ENCODE results near the gene TRIO. TPM values are rescaled to one million over a fixed set of nuclear protein-coding genes. Genes with fewer than 3 reads are reported as not detected.

The TRIO gene
- total and polyA plus RNA-seq, 2 experiments from 2014 or later = 18.5 to 78.2 TPM

GRCh38 chr5:14532180-14532579 is 389.0 kb downstream of the TRIO start:
- TF ChIP-seq EZH2phosphoT487 (IDR thresholded peaks at IDR 0.05; ENCODE audit: low read depth, severe bottlenecking, unreplicated experiment) = no peak
- TF ChIP-seq, protein P1, sequence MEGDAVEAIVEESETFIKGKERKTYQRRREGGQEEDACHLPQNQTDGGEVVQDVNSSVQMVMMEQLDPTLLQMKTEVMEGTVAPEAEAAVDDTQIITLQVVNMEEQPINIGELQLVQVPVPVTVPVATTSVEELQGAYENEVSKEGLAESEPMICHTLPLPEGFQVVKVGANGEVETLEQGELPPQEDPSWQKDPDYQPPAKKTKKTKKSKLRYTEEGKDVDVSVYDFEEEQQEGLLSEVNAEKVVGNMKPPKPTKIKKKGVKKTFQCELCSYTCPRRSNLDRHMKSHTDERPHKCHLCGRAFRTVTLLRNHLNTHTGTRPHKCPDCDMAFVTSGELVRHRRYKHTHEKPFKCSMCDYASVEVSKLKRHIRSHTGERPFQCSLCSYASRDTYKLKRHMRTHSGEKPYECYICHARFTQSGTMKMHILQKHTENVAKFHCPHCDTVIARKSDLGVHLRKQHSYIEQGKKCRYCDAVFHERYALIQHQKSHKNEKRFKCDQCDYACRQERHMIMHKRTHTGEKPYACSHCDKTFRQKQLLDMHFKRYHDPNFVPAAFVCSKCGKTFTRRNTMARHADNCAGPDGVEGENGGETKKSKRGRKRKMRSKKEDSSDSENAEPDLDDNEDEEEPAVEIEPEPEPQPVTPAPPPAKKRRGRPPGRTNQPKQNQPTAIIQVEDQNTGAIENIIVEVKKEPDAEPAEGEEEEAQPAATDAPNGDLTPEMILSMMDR (IDR thresholded peaks at IDR 0.05; ENCODE audit: poor library complexity) = no peak
- TF ChIP-seq EZH2 (IDR thresholded peaks at IDR 0.05; ENCODE audit: borderline replicate concordance) = no peak
- Histone ChIP-seq H3K27me3 (no peaks in the 10 kb centered on the region), H3K9me2 (replicated peaks; ENCODE audit: insufficient read depth) (no peaks in the 10 kb centered on the region), H3K4me2 (no peak overlapping the region), H2AFZ (no peak overlapping the region), H3K4me1 (ENCODE audit: insufficient read depth) (no peaks in the 10 kb centered on the region), H3K36me3 (replicated peaks; ENCODE audit: insufficient read depth, low read depth) (no peaks in the 10 kb centered on the region), H4K20me1 (ENCODE audit: insufficient read depth, poor library complexity, severe bottlenecking) (no peaks in the 10 kb centered on the region), H3K4me3 (no peak overlapping the region), H3K27ac (no peak overlapping the region), H3K9me3 (ENCODE audit: low read depth) (no peaks in the 10 kb centered on the region), H3K79me2 (no peaks in the 10 kb centered on the region)
- WGBS (ENCODE audit: low lambda C conversion rate, missing lambda C conversion rate) = 91% methylated on average over 3 of the region's 3 CpGs
- no peak for DNase-seq (ENCODE audit: low spot score)

DNA sequence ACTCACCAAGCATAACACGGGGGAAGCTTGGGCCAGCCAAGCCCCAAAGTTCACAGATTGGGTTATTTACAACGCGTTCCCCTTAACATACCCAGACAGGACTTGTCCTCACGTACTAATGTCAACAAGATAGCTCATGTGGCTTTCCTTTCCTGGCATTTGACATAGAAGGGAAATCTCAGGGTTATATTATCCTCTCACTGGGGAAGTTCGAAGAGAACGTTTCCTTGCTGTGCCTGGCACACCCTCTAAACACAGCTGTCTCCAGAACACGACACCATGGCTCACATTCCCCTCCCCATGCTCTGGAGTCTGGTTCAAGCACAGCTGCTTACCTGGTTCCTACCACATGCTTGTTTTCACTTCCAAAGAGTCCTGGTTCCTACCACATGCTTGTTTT is 391.6 kb downstream of the TRIO start:
- no peaks in the 10 kb centered on the region for H3K4me1 ChIP-seq (ENCODE audit: insufficient read depth)
- no peaks in the 10 kb centered on the region for H3K9me3 ChIP-seq (ENCODE audit: low read depth)
- H3K9me2 ChIP-seq (replicated peaks; ENCODE audit: insufficient read depth) = no peaks in the 10 kb centered on the region
- no peaks in the 10 kb centered on the region for H4K20me1 ChIP-seq (ENCODE audit: insufficient read depth, poor library complexity, severe bottlenecking)
- DNase-seq (ENCODE audit: low spot score) = no peak
- 41% methylated on average over 7 of the region's 7 CpGs for WGBS (ENCODE audit: low lambda C conversion rate, missing lambda C conversion rate)
- no peaks in the 10 kb centered on the region for H3K36me3 ChIP-seq (replicated peaks; ENCODE audit: insufficient read depth, low read depth)
- no peak overlapping the region for H3K4me2 ChIP-seq
- H3K79me2 ChIP-seq = no peaks in the 10 kb centered on the region
- no peak overlapping the region for H3K4me3 ChIP-seq
- peak overlapping the region; percentile 20 for H3K27ac ChIP-seq
- H3K27me3 ChIP-seq = no peaks in the 10 kb centered on the region
- TF ChIP-seq, protein P1 (IDR thresholded peaks at IDR 0.05; ENCODE audit: poor library complexity) = no peak
- TF ChIP-seq EZH2 (IDR thresholded peaks at IDR 0.05; ENCODE audit: borderline replicate concordance) (no peak), EZH2phosphoT487 (IDR thresholded peaks at IDR 0.05; ENCODE audit: low read depth, severe bottlenecking, unreplicated experiment) (no peak)
- no peak overlapping the region for H2AFZ ChIP-seq

- Histone ChIP-seq H3K27ac (no peak overlapping the region), H3K9me3 (ENCODE audit: low read depth) (peaks cover 11% of the 10 kb centered on the region), H3K4me1 (ENCODE audit: insufficient read depth) (no peaks in the 10 kb centered on the region), H3K27me3 (no peaks in the 10 kb centered on the region), H3K4me2 (no peak overlapping the region), H4K20me1 (ENCODE audit: insufficient read depth, poor library complexity, severe bottlenecking) (no peaks in the 10 kb centered on the region), H3K4me3 (no peak overlapping the region), H3K79me2 (no peaks in the 10 kb centered on the region), H3K36me3 (replicated peaks; ENCODE audit: insufficient read depth, low read depth) (no peaks in the 10 kb centered on the region), H3K9me2 (replicated peaks; ENCODE audit: insufficient read depth) (no peaks in the 10 kb centered on the region), H2AFZ (no peak overlapping the region)
- TF ChIP-seq, protein P1 (IDR thresholded peaks at IDR 0.05; ENCODE audit: poor library complexity) = no peak
- TF ChIP-seq EZH2phosphoT487 (IDR thresholded peaks at IDR 0.05; ENCODE audit: low read depth, severe bottlenecking, unreplicated experiment) (no peak), EZH2 (IDR thresholded peaks at IDR 0.05; ENCODE audit: borderline replicate concordance) (no peak)
- 71% methylated on average over 3 of the region's 3 CpGs for WGBS (ENCODE audit: low lambda C conversion rate, missing lambda C conversion rate)
- DNase-seq (ENCODE audit: low spot score) = no peak
Observed at GRCh38 chr5:14545308-14545707, 402.2 kb downstream of the TRIO start.

GRCh38 chr5:14545862-14546261 is 402.7 kb downstream of the TRIO start:
- no peaks in the 10 kb centered on the region for H4K20me1 ChIP-seq (ENCODE audit: insufficient read depth, poor library complexity, severe bottlenecking)
- no peaks in the 10 kb centered on the region for H3K36me3 ChIP-seq (replicated peaks; ENCODE audit: insufficient read depth, low read depth)
- peaks cover 10% of the 10 kb centered on the region for H3K9me3 ChIP-seq (ENCODE audit: low read depth)
- no peaks in the 10 kb centered on the region for H3K27me3 ChIP-seq
- H3K4me1 ChIP-seq (ENCODE audit: insufficient read depth) = no peaks in the 10 kb centered on the region
- no peak for DNase-seq (ENCODE audit: low spot score)
- 75% methylated on average over 1 of the region's 1 CpG for WGBS (ENCODE audit: low lambda C conversion rate, missing lambda C conversion rate)
- H3K27ac ChIP-seq = no peak overlapping the region
- H2AFZ ChIP-seq = no peak overlapping the region
- no peak overlapping the region for H3K4me2 ChIP-seq
- no peaks in the 10 kb centered on the region for H3K9me2 ChIP-seq (replicated peaks; ENCODE audit: insufficient read depth)
- H3K79me2 ChIP-seq = no peaks in the 10 kb centered on the region
- TF ChIP-seq, protein P1 (IDR thresholded peaks at IDR 0.05; ENCODE audit: poor library complexity) = no peak
- TF ChIP-seq EZH2 (IDR thresholded peaks at IDR 0.05; ENCODE audit: borderline replicate concordance) (no peak), EZH2phosphoT487 (IDR thresholded peaks at IDR 0.05; ENCODE audit: low read depth, severe bottlenecking, unreplicated experiment) (no peak)
- no peak overlapping the region for H3K4me3 ChIP-seq
